NB4 (cell line): ENCODE results near the gene PLAGL1.

Experiments
- DNase-seq: peaks from one replicate; pipeline ENCODE4 v3.0.0; 2010; ENCODE audit warnings: low read depth
- H3K4me3 ChIP-seq: one replicate; pipeline ENCODE4 v1.5.1; 2011; ENCODE audit warnings: mild to moderate bottlenecking, low read depth, low read length, moderate library complexity
- CTCF ChIP-seq: IDR thresholded peaks from one replicate; pipeline ENCODE4 v1.5.1; 2012; ENCODE audit warnings: low read depth, low read length
- MAX ChIP-seq: IDR thresholded peaks from 2 replicates; pipeline ENCODE4 v1.6.1; 2011; ENCODE audit warnings: low read depth, low read length
- MYC ChIP-seq: IDR thresholded peaks from 2 replicates; pipeline ENCODE4 v1.6.1; 2011; ENCODE audit warnings: low read depth, low read length
- POLR2A ChIP-seq: IDR thresholded peaks from 2 replicates; pipeline ENCODE4 v1.6.1; 2011; ENCODE audit warnings: mild to moderate bottlenecking; ENCODE audit not compliant: insufficient read length; ENCODE audit errors: extremely low read depth

The PLAGL1 gene

GRCh38 chr6:143896126-143896860, 111.8 kb downstream of the PLAGL1 start:
- TF ChIP-seq POLR2A (no peak), MAX (no peak), CTCF (no peak), MYC (no peak)
- peak; percentile 7 for DNase-seq
- H3K4me3 ChIP-seq: no peak overlapping the region

- TF ChIP-seq MYC: no peak
- TF ChIP-seq POLR2A: no peak
- no peak for TF ChIP-seq CTCF
- TF ChIP-seq MAX: no peak
- DNase-seq: no peak
- no peak overlapping the region for H3K4me3 ChIP-seq
Measured at GRCh38 chr6:143894655-143895054, 113.4 kb downstream of the PLAGL1 start.
